GM10266 (cell line): ENCODE measurements around the gene PRKCE.

Experiments
- DNase-seq: peaks from one replicate; pipeline ENCODE4 v3.0.0; 2012; ENCODE audit errors: extremely low spot score
- CTCF ChIP-seq: IDR thresholded peaks from 2 replicates; pipeline ENCODE4 v1.5.1; 2012; ENCODE audit warnings: mild to moderate bottlenecking, low read depth; ENCODE audit not compliant: control insufficient read depth, insufficient read depth; ENCODE audit errors: missing control alignments

The PRKCE gene

GRCh38 chr2:46146866-46147502 is 495.5 kb downstream of the PRKCE start:
- DNase-seq = no peak
- TF ChIP-seq CTCF = no peak

DNA sequence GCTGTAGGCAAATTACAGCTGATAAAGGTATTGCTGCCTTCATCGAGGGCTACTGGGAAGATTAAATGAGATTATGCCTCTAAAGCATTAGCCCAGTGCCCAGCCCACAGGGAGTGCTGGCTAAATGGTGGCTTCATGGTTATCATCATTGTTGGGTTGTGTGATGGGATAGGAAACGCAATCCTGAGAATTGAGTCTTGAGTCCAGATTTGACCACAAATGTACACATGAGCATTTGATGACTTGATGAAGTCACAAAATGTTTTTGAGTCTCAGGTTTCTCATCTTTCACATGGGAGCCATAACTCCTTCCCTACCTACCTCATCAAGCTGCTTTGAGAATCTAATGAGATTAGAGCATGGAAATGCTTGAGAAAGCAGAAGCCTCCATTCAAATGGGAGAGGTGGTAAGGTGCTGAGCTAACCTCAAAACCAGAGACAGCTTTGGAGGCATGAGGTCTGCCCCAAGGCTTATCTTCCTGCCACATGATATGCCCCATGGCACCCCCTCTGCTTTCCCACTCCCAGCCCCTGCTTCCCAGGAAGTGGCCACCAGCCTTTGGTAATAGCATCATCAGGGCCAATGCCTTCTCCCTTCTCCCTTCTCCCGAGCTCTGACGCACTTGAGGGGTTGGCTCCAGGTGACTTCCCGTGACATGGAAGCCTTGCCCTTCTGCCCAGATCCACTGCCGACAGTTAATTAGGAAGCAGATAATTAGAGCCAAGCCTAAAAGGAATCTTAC is 496.3 kb downstream of the PRKCE start:
- no peak for DNase-seq
- TF ChIP-seq CTCF = no peak

GRCh38 chr2:46148369-46148736 is 496.9 kb downstream of the PRKCE start:
- no peak for TF ChIP-seq CTCF
- DNase-seq = no peak

DNA sequence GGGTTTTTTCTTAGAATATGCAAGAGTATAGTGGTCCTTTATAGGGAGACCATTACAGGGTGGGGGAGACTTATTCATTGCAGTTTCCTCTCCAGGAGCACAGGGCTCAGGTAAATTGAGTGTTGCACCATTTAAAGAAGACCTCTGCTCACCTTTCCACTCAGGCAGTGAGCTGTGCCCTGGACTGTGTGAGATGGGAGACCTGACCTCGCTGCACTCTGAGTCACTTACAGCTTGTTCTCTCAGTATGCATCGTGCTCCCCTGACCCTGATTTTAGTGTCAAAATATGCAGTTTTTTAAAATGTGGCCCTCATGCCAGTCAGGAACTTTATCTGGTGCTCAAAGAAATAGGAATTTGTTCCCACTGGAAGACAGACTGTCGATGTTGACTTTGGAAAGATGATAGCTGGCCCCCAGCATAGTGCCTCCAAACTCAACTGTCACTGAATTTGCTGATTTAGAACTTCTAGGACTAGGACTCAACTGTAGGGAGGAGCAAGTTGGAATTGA is 499.0 kb downstream of the PRKCE start:
- DNase-seq = no peak
- no peak for TF ChIP-seq CTCF

DNA sequence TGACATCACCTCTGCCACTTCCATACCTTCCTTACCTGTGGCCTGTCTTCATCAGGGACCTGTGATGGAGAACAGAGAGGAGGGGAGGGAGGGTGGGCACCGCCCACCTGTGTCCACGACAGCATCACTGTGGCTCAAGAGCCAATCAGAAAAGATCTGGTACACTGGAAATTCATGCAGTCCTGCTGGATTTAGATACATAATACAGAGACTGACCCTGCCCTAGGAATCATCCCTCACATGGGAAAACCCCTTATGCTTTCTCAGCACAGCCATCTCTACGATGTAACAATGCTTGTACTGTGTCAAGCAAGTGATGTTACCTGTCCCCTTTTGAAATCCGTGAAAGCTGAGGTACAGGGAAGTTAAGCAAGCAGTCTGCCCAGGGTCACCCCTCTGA is 500.1 kb downstream of the PRKCE start:
- no peak for TF ChIP-seq CTCF
- DNase-seq = no peak

DNA sequence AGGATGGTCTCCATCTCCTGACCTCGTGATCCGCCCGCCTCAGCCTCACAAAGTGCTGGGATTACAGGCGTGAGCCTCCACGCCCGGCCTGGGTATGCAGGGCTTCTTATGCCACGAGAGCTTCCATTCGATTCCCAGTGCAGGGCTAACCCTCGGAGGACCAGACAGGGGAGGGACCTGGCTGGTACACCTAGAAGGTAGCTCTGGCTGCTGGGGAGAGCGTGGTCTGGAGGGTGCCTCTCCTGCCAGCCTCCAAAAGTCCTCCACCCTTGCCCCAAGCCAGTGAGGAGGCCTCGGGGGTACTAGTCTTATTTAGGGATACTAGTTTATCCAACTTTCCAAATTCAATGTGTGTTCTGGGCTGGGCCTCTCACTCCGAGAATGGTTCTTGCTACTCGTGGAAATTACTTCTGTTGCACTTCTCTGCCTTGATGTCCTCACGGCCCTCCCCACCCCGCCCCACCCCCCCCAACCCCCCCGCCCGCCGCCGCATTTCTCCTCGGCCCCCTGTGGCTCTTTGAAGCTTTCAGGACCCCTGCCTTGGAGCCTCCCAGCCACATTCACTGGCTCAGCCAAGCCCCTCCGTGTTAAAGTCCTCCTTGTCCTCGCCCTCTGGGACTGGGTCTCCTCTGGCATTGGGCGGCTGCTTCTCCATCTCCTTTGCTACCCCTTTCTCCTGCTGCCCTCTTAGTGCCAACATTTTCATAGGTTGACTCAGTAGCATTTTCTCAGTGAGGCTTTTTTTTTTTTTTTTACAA is 502.7 kb downstream of the PRKCE start:
- TF ChIP-seq CTCF = no peak
- DNase-seq = no peak
